Erythroblast (primary cell): Measurements from ENCODE around the gene DLEU7.

Source experiments
- DNase-seq, 2 experiments: peaks; one replicate each; lab custom pipeline; 2025; lab: John Stamatoyannopoulos, UW
- GATA1 ChIP-seq: IDR thresholded peaks from 2 replicates; pipeline ENCODE4 v1.6.1; 2011; ENCODE audit warnings: low read depth, mild to moderate bottlenecking, control low read depth, low read length, moderate library complexity
- POLR2A ChIP-seq: IDR thresholded peaks from 2 replicates; pipeline ENCODE4 v1.6.1; 2011; ENCODE audit warnings: mild to moderate bottlenecking, low read length

DLEU7 gene

GRCh38 chr13:50843257-50844083, at the start of gene DLEU7:
Gene DLEU7, minus strand, starts transcription at chr13:50843692. Its CDS starts 46 bp downstream, at chr13:50843646.
- TF ChIP-seq POLR2A (no peak), GATA1 (no peak)
- DNase-seq: no peak

- no peak for DNase-seq
- TF ChIP-seq GATA1 (no peak), POLR2A (no peak)
Measured at GRCh38 chr13:50892210-50892944, 48.9 kb upstream of the DLEU7 start.

- TF ChIP-seq POLR2A: no peak
- TF ChIP-seq GATA1: no peak
- no peak for DNase-seq
Measured at GRCh38 chr13:50891206-50891605, 47.7 kb upstream of the DLEU7 start.

GRCh38 chr13:50889317-50889716, 45.8 kb upstream of the DLEU7 start:
- no peak for DNase-seq
- TF ChIP-seq GATA1 (no peak), POLR2A (no peak)

GRCh38 chr13:50888362-50888761, 44.9 kb upstream of the DLEU7 start:
- no peak for TF ChIP-seq GATA1
- TF ChIP-seq POLR2A: no peak
- no peak for DNase-seq

- DNase-seq: no peak
- no peak for TF ChIP-seq GATA1
- TF ChIP-seq POLR2A: no peak
Measured at GRCh38 chr13:50887151-50887550, 43.7 kb upstream of the DLEU7 start.

GRCh38 chr13:50884265-50884664, 40.8 kb upstream of the DLEU7 start:
- no peak for DNase-seq
- TF ChIP-seq GATA1 (no peak), POLR2A (no peak)

- TF ChIP-seq GATA1 (no peak), POLR2A (no peak)
- no peak for DNase-seq
Measured at GRCh38 chr13:50883728-50884127, 40.2 kb upstream of the DLEU7 start.

- no peak for DNase-seq
- TF ChIP-seq POLR2A: no peak
- no peak for TF ChIP-seq GATA1
Measured at GRCh38 chr13:50882816-50883435, 39.4 kb upstream of the DLEU7 start.

GRCh38 chr13:50873991-50874390, 30.5 kb upstream of the DLEU7 start:
- no peak for DNase-seq
- TF ChIP-seq POLR2A (no peak), GATA1 (no peak)

GRCh38 chr13:50873467-50873866, 30.0 kb upstream of the DLEU7 start:
- no peak for DNase-seq
- TF ChIP-seq POLR2A (no peak), GATA1 (no peak)

GRCh38 chr13:50871405-50871804, 27.9 kb upstream of the DLEU7 start:
- TF ChIP-seq POLR2A: no peak
- TF ChIP-seq GATA1: no peak
- DNase-seq: no peak

- TF ChIP-seq POLR2A: no peak
- no peak for TF ChIP-seq GATA1
- no peak for DNase-seq
Measured at GRCh38 chr13:50867637-50867945, 24.1 kb upstream of the DLEU7 start.
